Iris pigment epithelial cell (primary cell): ENCODE measurements around the gene OR1K1.
"Not testable (repeated sequence)": the region's sequence is repeated elsewhere in the genome, so short reads cannot be mapped to it uniquely, and the experiment has no call there.

Source experiments
- DNase-seq: peaks from one replicate; pipeline ENCODE4 v3.0.0-alpha.2; 2011; ENCODE audit warnings: low read depth

Gene OR1K1

GRCh38 chr9:122800066-122801060 is at the start of gene OR1K1:
Gene OR1K1, plus strand, starts transcription at chr9:122800123. Its CDS starts 0 bp downstream, at chr9:122800123.
- no peak for DNase-seq

- DNase-seq, result no peak
These were observed 45.1 kb upstream of the OR1K1 start for GRCh38 chr9:122754825-122755224.

- DNase-seq, result no peak
These were observed 32.1 kb upstream of the OR1K1 start for GRCh38 chr9:122767817-122768216.

GRCh38 chr9:122777052-122777451 is 22.9 kb upstream of the OR1K1 start:
- DNase-seq, result no peak

GRCh38 chr9:122777935-122778627 is 21.8 kb upstream of the OR1K1 start:
- DNase-seq, result peak; percentile 72

GRCh38 chr9:122779181-122779580 is 20.7 kb upstream of the OR1K1 start:
- DNase-seq, result no peak

- no peak for DNase-seq
These were observed 19.9 kb upstream of the OR1K1 start for GRCh38 chr9:122780026-122780425.

- DNase-seq, result no peak
These were observed 18.3 kb upstream of the OR1K1 start for GRCh38 chr9:122781671-122782070.

GRCh38 chr9:122785269-122785668 is 14.7 kb upstream of the OR1K1 start:
- peak; percentile 6 for DNase-seq

GRCh38 chr9:122786338-122786737 is 13.6 kb upstream of the OR1K1 start:
- DNase-seq, result no peak

- DNase-seq, result no peak
These were observed 11.1 kb upstream of the OR1K1 start, which contains the start of gene OR5C1 for GRCh38 chr9:122788831-122789230. Gene OR5C1, plus strand, starts transcription at chr9:122788933. Its CDS starts 0 bp downstream, at chr9:122788933.

- DNase-seq, result no peak
These were observed 10.5 kb upstream of the OR1K1 start for GRCh38 chr9:122789256-122790046.

GRCh38 chr9:122791872-122792669 is 7.9 kb upstream of the OR1K1 start:
- no peak for DNase-seq

- DNase-seq, result no peak
These were observed 2.4 kb upstream of the OR1K1 start for GRCh38 chr9:122797316-122798063.

GRCh38 chr9:122806661-122807060 is 6.7 kb downstream of the OR1K1 start:
- no peak for DNase-seq

GRCh38 chr9:122807271-122807900 is 7.5 kb downstream of the OR1K1 start:
- no peak for DNase-seq

GRCh38 chr9:122808141-122808540 is 8.2 kb downstream of the OR1K1 start:
- no peak for DNase-seq

GRCh38 chr9:122809261-122809660 is 9.3 kb downstream of the OR1K1 start:
- not testable (repeated sequence) for DNase-seq

- peak; percentile 69 for DNase-seq
These were observed 10.5 kb downstream of the OR1K1 start for GRCh38 chr9:122810306-122810946.
